OCI-M2 (cell line): ENCODE measurements around the gene ADGRV1.

Experiments used
- DNase-seq: peaks from one replicate; lab custom pipeline; 2025; ENCODE audit not compliant: unreplicated experiment; lab: John Stamatoyannopoulos, UW

ADGRV1 gene

DNA sequence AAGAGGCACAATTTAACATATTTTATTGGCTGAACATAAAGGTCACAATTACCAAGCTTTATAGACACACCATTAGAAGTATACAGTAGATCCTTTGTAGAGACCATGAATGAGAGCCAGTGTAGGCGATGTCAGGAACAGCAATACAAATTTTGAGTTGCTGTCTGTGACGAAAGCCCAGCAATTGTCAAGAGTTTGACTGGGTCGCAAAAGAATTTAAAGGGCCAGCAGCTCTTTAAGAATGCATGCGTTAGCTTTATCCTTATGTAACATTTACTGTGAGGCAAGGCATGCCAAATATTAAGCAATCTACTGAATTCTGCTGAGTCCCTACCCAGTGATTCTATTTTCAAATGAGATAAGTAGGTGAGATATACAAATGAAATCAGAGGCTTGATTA lies 587.6 kb downstream of the ADGRV1 start:
- DNase-seq: no peak

GRCh38 chr5:91146905-91147600 lies 588.5 kb downstream of the ADGRV1 start:
- DNase-seq: no peak

GRCh38 chr5:91150234-91150633 lies 591.6 kb downstream of the ADGRV1 start:
- no peak for DNase-seq

DNA sequence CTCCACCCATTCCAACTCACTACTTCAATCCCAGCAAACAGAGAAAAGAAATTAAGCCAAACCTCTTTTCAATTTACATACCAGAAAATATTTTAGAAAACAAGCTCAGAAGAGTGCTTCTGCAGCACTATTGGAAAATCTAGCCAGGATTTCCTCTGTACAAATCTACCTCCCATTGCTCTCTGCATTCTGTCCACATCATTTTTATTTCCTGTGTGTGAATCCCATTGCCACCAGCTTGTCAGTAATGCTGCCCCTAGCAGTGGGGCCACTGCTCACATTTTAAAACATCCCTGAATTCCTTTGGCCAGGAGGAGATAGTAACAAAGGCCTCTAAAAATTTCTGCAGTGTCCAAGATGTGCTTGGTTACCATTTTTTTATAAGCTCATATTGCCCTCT lies 592.0 kb downstream of the ADGRV1 start:
- DNase-seq: no peak

DNA sequence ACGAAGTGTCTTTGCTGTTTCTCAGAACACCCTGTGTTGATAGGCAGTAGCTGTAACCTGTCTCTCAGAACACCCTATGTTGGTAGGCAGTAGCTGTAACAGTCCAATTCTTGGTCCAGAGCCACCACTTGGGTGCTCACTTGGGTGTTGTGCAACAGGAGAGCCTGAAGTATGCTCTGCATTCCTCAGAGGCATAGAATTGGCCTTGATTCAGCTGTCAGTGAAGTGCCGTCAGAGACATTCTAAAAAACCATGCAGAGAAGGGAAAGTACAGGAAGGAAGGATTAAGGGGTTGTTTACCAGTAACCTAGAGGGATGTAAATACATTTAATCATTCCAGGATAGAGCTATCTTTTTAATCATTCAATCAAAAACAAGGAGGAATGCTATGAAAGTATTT lies 593.4 kb downstream of the ADGRV1 start:
- DNase-seq: no peak

DNA sequence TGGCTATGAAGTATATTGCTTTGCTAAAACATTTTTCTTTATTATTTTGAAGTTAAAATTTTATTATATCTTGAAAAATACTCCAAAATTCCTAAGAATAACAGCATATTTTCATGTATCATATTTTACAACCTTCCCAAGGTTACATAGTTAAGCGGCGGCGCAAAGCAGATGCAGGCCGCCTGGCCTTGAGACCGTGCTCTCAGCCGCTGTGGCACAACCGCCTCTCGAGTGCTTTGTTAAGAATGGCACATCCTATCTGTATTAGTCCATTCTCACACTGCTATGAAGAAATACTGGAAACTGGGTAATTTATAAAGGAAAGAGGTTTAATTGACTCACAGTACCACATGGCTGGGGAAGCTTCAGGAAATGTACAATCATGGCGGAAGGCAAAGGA lies 595.7 kb downstream of the ADGRV1 start:
- no peak for DNase-seq

- no peak for DNase-seq
These were observed 596.7 kb downstream of the ADGRV1 start for GRCh38 chr5:91155274-91155673.

GRCh38 chr5:91156242-91156641 lies 597.6 kb downstream of the ADGRV1 start:
- no peak for DNase-seq

DNA sequence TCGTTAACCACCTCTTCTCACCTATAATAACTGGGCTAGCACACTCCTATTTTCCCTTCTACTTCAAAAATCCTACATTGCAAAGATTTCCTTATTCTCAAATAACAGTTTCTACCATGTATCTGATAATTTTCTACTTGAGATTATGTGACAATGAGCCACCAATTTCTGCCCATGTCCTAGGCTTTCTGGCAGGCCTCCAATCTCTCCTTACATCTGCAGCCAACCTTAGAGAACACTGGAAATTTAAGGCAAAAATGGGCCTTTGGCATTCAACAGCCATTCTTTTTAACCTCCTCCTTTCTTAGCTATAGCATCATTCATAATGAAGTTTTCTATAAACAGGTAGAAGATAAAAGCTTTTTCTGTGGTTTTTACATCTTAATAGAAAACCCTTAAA lies 599.4 kb downstream of the ADGRV1 start:
- DNase-seq: no peak

- no peak for DNase-seq
These were observed 601.0 kb downstream of the ADGRV1 start for GRCh38 chr5:91159647-91160046.

GRCh38 chr5:91160714-91161285 lies 602.2 kb downstream of the ADGRV1 start:
- no peak for DNase-seq

GRCh38 chr5:91162534-91163381 lies 604.2 kb downstream of the ADGRV1 start:
- DNase-seq: no peak

- DNase-seq: no peak
These were observed 605.8 kb downstream of the ADGRV1 start for GRCh38 chr5:91164424-91164823.

- no peak for DNase-seq
These were observed 607.6 kb downstream of the ADGRV1 start for GRCh38 chr5:91166059-91166807.

GRCh38 chr5:91168859-91169258 lies 610.3 kb downstream of the ADGRV1 start:
- DNase-seq: no peak

GRCh38 chr5:91170266-91170665 lies 611.7 kb downstream of the ADGRV1 start:
- DNase-seq: no peak

GRCh38 chr5:91171322-91171721 lies 612.7 kb downstream of the ADGRV1 start:
- DNase-seq: no peak

DNA sequence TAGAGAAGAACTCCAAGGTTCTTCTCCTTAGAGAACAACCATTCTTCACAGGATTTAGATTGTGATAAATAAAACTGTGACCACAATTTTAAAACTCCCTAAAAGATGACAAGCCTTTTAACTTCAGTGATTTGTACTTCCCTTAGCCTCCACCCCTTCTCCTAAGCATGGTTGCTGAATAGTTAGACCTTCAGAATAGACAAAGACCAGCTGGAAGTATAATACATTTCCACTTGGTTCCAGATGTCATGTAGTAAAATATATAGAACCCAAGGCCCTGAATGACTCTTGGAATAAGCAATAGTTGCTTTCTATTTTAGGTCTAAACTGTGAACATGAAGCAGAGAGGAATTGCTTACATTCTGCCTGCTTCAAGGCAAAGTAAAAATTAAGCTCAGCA lies 615.8 kb downstream of the ADGRV1 start:
- no peak for DNase-seq

GRCh38 chr5:91175708-91176107 lies 617.1 kb downstream of the ADGRV1 start:
- no peak for DNase-seq

DNA sequence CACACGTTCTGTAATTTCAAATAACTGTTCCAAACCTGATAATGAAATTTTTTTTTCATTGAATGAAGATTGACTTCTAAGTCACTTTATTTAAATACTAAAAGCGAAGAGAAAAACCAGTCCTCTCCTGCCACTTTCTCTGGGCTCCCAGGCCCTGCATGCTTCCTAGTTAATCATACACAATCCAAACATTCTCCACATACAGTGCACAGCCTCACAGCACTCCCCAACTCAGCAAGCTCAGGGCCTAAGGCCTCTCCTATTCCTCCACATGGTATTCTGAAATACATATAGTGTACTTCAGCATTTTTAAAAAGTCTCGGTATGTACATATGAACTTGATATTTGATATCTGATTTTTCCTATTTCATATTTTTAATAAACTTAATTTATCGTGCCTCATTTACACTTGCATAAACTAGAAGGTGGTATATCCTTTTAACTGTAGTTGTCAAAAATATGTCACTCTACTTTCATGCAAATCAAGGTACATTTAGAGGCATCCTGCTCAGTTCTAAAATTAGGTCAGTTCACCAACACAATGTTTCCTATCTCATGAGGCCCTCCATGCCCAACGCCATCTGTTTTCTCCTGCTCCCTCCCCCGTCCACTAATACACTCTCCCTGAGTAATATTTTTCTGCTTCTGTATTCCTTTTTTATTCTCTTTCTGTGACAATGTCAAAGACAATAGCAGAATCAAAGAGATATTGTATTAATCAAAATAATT lies 617.9 kb downstream of the ADGRV1 start:
- DNase-seq: no peak

DNA sequence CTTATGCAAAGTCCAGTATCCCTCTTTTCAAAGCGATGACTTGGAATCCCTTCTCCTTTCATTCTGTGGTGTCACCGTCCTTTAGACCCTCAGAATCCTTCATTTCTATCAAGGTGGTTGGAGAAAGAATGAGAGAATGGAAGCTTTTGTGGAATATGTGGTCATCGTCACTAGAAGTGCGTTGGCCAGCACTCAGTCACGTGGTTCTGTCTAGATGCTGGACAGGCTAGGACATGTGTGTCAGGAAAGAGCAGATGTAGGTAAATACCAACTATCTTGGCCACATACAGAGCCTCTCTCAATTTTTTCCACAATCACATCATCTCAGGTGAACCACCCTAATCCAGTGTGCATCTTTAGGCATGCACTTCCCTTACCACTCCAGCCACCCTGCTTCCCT lies 618.5 kb downstream of the ADGRV1 start:
- no peak for DNase-seq
